ENCODE data around the gene DNAH8.

The DNAH8 gene

DNA sequence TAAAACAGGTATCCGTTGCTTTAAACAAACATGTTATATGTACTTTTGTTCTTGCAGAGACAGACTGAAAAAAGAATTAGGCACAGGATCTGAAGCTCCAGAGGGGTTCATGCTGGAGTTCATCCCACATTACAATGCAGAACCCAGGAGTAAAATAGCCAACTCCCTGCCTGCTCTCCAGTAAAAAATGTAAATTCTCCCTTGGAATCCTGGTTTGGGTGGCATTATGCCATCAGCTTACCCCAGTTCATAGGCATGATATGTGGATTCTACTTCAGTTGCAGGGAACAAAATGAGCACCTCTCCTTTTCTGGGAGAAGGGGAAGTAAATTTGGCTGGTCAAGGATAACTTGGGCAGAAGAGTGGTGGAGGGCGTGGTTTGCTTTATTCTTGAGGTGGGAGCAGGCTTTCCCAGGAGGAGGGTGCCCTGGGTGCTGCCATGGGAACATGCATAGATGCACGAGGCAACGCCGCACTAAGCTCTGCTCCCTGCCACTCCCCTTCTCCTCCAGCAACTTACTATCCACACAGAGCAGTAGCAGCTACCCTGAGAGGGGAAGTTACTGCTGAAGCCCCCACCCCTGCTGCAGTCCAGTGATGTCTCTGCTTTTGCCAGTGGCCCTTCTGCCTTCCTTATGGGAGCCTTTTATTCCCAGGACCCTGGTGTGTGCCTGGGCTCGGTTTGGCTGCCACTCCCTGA lies 261.8 kb downstream of the DNAH8 start:
- DNase-seq: no peak

DNA sequence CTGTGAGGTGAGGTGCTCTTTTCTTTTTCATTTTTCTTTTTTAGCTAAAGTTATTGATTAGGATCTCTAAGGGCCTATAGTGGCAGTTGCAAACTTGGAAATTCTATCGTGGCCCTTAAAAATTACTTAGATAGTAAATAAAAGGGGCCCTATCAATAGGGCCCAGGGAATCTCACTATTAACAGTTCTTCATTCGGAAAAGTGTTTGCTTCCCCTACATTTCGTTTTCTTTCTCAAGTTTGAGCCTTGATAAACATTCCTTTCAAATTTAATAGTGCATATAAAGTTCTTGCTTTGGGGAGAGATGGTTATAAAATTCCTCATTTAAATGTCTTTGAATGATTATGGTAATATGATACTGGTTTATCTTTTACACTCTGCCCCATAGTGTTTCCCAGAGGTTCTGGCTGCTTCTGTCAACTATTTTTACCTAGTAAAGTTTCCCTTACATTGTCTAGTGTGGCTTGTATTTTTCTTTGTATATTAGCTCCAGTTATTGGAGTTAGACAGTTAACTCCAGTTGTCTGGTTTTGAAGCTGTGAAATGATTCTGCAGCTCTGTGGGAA lies 263.1 kb downstream of the DNAH8 start:
- no peak for DNase-seq

DNA sequence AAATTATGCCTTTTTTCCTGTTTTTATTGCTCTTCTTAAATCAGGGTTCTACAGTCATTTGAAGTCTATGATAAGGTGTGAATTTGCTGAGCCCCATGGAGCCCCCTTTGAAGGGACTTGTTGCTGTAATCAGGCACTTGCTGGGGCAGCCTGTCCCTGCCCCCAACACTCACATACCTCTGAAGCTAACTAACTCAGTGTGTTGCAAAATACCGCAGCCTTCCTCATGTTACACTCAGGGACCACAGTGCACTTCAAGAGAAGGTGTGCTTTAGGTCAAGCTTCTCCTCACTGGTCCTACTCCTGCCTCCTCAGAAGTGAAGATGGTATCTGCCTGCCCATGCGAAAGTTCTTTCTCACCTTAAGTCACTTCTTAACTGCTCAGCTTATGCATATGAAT lies 267.4 kb downstream of the DNAH8 start:
- no peak for DNase-seq

DNA sequence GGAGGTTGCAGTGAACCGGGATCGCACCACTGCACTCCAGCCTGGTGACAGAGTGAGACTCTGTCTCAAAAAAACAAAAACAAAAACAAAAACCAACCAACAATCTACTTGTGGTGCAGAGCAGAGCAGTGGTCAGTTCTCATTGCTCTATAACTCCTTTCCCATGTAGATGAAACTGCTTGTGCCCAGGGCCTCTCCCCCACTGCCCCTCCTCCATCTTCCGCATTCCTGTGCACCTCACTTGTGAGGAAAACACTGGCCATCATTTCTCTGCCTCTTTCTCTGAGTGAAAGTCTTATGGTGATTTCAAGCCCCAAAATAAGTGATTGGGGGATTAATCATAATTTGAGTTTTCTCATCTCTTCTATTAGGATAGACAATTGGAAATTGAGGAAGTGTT lies 269.6 kb downstream of the DNAH8 start:
- DNase-seq: no peak

DNA sequence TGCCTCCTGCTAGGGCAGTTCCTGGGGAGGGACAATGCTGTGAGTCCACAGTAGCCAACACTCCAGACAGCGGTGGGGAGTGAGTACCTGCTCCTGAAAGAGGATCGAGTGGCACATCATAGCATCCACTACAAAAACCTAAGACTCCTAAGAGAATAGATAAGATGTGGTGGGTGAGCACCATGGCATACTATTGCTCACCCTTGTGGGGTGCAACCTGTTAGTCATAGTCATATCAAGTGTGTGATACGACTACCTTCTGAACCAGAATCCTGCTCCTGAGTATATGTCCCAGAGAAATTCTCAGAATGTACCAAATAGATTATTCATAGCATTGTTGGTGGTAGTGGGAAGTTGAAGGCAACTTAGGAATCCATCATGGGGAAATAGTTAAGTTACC lies 270.7 kb downstream of the DNAH8 start:
- DNase-seq: no peak

DNA sequence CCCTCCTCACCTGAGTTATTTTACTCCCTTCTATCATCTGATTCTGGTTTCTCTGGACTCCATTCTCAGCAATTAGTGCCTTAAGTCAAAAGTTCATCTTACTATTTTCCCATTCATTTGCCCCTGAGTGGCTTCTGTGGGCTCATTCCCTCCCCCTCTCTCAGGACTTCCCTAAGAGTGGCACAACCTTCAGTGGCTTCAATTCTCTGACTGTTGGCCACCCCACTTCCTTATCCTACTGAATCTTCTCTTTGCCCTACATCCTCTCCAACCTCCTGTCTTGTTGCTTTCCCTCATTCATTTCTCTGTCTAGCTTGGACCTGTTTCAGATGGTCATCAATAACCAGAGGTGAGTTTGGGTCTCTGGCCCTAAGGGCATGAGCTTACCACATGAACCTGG lies 272.4 kb downstream of the DNAH8 start:
- no peak for DNase-seq

DNA sequence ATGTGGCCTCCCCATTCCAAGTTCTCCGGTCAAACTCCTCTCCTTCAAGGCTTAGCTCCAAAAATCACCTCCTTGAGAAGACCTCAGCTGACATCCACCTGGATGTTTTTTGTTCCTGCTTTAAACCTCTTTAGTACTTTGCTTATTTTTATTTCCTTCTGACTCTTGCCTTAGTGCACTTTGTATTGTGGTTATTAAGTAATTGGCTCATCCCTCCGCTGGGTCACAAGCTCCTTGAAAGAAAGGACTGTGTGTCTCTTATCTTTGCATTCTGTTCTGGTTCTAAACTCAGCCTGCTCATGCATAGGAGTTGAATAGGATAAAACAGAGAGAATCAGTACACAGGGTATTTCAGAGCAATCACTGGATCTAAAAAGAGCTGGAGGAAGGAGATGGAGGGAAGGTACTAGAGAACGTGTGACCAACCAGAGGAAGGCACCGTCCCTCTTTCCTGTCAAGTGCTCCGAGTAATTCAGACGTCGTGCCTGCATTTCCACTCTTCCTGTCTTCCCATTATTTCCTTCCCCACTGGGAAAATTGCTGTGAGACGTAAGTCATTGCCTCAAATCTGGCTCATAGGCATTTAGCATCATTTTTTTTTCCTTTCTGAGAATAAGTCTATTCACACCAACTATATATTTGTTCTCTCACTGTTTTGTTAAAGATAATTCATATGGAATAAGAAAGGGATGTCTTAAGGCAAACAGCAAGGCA lies 273.8 kb downstream of the DNAH8 start:
- DNase-seq: no peak

DNA sequence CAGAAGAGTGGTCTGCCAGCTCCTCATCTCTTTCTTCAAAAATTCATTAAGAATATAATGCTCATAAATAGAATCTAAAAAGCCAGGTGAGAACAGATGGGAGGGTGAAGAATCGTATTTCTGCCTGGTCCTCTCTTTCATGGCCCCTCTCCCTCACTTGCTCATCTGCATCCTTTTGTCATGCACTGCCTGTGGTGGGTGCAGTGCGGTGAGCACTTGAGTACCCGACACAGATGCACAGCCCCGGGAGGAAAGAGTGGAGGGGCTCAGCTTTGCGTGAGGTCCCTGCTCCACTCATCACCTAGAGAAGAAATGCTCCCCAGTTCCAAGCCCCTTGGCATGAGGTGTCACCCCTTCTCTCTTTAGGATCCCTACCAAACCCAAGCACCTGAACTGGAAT lies 275.4 kb downstream of the DNAH8 start:
- no peak for DNase-seq

DNA sequence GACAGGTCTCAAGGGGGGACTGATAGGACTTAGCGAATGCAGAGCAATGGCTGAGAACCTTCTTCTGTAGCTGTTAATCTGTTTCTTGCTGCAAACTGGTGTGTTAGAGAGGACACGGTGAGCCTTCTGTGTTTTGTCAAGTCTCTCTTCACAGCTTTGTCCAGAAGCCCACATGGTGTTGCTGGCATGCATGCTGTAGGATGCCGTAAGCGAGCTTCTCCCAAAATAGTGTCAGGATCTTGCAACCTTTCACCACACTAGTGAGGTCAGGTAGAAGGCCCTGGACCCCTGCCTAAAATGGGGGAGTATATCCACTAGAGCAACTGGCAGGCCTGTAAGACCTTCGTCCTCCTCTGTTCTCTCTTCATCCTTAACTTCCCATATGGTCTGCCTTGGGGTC lies 281.6 kb downstream of the DNAH8 start:
- no peak for DNase-seq

DNA sequence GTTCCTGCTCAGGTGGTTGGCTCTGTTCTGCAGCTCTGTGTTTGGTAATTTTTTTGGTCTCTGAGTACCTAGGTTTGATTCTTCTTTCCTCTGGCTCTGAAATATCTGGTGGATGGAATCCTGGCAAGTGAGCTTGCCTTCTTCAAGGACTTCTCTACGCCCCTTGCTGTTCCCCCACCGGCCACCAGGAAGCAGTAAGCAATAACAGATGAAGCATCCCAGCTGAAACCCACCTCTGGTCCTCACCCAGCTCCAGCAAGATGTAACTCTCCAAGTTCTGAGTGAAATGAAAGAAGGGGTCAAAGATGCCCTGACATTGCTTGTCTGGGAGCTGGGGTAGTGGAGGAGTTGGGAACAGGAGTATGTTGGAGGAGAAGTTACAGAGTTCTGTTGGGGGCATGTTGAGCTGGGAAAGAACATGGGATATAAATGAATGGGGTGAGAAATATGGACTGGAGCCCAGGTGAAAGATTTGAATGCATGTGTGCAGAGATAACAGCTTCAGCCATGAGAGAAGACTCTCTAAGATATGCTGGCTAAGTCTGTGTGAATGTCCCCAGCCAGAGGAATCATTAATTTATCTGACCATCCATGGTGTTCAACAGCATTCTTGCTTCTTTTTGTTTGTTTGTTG lies 282.1 kb downstream of the DNAH8 start:
- peak; percentile 5 to 14 for DNase-seq

DNA sequence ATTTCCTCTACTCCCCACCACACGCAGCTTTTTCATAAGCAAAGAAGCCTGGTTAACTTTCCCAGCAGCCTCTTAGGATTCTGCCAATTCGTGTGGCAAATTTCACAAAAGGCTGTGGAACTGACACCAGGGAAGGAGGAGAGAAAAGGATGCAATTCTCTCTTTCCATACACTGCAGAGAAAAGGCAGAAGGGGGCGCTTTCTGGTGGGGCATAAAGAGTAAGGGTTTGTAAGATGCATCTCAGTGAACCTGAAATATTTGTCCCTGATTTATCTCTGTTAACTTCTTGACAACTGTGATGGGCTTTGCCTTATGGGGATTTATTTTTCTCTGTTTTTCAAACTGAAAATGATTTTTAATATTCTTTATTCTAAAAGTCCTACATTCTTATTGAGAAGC lies 288.0 kb downstream of the DNAH8 start:
- DNase-seq: peak in 1 of 2 experiments; percentile 11

DNA sequence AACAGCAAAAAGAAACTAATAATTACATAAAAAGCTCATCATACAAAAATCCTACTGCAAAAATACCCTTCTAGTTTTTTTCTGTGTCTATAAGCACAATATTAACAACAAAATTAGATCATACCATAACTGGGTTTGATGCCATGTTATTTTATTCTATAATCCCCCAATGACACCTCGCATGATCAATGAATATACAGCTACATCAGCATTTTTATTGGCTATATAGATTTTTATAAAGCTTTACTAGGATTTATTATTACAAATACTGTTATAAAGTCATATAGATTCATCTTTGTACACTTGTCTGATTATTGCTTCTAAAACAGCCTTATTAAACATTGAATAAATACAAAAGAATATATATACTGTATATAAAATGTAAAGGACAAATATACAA lies 288.4 kb downstream of the DNAH8 start:
- DNase-seq: no peak

DNA sequence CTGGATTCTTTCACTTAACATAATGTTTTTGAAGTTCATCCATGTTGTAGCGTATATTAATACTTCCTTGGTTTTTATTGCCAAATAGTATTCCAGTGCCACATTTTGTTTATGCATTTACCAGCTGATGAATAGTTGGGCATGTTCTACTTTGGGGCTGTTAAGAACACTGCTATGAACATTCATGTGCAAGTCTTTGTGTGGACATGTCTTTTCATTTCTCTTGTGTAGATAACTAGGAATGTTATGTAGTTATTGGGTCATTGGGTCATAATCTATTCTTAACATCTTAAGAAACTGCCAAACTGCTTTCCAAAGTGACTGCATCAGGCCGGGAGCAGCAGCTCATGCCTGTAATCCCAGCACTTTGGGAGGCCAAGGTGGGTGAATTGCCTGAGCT lies 289.7 kb downstream of the DNAH8 start:
- DNase-seq: no peak

DNA sequence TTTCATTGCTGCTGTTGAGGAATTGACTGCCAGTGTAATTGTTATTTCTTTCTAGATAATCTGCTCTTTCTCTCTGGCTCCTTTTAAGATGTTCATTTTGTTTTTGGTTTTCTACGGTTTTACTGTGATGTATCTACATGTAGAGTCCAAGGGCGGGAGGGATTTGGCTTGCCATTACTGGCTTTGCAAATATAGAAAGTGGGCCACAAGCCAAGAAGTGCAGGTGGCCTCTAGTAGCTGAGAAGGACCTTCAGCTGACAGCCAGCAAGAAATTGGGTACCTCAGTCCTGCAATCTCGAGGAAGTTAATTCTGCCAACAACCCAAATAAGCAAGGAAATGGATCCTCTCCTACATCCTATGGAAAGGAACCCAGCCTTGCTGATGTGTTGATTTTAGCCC lies 290.7 kb downstream of the DNAH8 start:
- DNase-seq: no peak

DNA sequence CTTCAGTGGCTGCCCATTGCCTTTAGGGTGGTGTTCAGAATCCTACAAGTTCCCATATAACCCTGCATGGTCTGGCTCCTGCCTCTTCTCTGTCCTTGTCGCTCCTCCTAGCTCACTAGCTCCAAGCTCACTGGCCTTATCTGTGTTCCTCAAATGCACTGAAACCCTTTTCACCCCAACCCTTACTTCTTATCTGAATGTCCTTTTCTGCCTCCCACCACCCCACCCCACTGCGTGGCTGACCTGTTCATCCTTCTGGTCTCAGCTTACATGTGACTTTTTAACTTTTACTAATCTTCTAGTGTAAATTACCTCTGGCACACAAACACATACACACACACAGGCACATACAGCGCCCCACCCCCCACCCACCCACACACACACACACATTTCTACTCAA lies 292.5 kb downstream of the DNAH8 start:
- DNase-seq: no peak

DNA sequence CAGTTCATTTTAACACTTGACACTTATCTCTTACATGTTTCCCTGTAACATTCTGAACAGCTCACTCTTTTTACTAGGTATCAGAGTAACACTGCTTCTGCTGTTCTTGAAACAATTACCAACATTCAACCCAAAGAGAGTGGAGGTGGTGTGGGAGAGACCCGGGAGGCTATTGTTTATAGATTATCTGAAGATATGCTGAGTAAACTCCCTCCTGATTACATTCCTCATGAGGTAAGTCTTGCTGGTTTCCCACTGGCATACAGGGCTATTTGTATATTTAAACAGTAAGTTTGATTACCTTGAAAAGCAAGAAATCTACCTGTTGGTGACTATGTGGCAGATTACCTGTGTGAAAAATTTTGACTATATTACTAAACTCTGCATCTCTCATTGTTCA lies 293.6 kb downstream of the DNAH8 start:
- no peak for DNase-seq

DNA sequence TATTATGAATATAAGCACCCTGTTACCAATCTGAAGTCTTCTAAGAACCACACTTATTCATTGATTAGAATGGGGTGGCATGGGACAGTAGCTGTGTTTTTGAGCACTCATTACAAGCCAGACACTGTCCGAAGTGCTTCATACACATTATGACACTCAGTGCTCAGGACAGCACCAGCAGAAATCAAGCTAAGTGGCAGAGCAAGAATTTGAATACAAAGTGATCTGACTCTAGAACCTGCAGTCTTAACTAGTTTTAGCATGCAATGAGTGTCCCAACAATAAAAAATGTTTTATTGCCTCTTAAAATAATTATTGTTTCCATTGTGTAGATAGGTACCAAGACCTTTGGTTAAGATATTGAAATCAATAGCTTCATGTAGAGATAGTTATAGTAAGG lies 294.4 kb downstream of the DNAH8 start:
- DNase-seq: no peak

DNA sequence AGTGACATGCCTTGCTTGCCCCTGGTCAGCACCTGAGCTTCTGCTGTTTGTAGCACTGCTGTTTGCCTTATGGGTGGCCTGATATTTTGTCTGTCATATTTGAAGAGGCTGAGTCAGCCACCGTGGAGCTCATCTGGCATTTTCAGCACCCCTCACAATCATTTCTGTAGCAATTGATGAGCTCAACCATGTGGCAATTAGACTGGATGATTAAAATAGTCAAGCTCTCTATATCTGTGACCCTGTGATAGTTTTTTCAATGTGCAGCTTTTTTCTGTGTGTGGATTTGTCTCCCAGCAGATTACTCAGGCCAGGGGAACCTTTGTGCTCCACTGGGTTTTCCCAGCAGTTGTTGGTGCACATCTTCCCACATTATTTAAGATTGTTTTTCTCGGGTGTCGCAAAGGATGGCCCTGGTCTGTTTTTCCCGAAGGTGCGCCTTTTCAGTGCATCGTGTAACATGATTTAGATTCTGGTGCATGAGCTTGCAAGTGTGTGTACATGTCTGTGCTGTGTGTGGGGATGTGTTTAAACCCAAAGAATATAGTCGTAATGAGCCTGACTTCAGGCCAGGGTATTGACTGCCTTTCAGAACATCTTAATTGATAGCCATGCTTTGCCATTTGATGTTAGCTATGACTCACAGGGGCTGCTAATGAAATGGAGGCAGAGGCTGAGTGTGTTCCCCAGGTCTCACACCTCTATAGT lies 301.9 kb downstream of the DNAH8 start:
- DNase-seq: no peak

DNA sequence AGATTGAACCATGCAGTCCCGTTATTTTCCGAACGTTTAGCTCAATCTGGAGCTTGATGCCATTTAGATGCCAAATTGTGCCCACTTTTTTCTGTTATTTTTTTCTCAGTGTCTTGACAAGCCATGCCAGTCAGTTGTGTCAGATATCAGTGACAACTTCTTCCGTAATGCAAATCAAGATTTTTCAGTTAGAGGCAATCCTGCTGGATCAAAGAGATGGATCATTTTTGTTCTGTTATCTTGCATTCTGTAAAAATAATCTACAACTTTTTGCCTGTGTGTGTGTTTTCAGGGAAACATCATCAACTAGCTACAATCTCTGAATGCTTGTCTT lies 302.4 kb downstream of the DNAH8 start:
- DNase-seq: no peak

DNA sequence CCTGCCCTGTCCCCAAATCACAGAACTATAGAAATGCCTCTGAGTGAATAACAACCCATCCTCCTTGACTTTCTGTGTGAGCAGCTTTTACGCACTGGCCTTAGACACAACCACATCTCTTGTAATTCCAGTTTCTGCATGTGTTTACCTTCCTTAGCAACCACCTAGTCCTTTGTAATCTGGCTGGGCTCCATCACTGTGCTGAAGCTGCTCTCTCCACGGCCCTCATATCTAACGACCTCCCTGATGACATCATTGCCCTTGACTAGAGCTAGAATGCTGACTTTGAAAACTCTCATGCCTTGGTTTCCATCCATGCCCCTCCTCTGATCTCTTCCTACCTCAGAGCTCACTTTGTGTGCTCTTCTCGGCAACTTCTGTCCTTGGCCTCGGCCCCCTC lies 303.0 kb downstream of the DNAH8 start:
- DNase-seq: no peak

DNA sequence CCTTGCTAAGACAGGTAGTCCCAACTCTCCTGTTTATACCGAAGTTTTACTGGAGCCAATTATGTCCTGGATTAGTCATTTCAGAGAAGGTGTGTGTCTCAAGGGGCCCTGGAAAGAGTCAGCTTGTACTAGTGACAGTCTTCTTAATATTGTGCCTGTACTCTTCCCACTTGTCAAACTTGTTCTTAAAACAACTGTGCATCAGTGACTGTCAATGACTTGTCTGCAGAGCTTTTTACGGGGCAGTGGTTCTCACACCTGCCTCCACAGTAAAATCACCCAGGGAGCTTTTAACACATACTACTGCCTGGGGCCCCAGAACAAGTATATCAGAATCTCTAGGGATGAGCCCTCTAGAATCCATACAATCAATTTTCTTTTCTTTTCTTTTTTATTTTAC lies 305.0 kb downstream of the DNAH8 start:
- no peak for DNase-seq

DNA sequence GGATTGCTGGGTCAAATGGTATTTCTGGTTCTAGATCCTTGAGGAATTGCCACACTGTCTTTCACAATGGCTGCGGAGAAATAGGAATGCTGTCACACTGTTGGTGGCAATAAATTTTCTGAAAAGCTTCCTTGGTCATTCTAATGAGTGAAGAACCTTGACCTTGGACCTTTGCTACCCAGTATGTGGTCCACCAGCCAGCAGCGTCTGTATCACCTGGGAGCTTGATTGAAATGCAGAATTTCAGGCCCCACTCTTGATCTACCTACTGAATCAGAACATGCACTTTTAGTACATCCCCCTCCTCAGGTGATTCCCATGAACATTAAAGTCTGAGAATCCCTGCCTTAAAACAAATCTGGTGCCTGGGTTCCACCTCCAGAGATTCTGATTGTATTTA lies 305.9 kb downstream of the DNAH8 start:
- DNase-seq: no peak

DNA sequence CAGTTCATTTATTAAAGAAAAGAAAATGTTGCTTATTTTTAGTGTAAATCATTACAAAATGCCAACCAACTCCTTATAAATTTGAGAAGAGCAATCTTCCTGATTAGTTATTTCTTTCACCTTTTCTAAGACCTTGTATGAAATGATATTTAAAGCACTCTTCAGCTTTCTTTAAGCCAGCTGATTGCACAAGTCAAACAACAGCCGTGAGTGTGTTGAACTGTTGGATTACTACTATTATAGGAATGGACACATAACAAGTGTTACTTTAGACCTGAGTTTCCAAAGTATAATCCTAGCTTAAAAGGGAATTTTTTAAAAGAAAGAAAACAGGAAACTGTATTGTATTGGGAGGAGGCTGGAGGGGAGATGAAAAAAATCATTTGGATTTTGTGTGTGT lies 306.7 kb downstream of the DNAH8 start:
- no peak for DNase-seq

DNA sequence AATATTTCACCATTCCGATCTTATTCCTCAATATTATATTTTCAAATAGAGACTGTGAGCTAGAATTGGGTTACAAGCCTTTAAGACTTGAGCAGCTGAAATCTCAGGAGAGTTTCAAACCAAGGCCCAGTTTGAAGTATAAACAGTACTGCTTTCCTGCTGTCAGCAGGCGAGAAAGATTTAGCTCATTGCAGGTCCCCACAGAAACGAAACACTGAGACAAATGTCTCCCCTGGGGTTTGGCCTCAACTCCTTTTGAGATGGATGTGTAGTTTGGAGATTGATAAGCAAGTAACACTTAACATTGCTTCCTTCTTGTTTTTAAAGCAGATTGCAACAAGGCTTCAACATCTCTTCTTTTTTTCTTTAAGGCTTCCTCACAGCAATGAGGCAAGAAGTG lies 311.1 kb downstream of the DNAH8 start:
- DNase-seq: no peak

Measured in NCI-H1930 (cell line).